Thyroid gland (tissue), 4 donors: ENCODE data around the gene TNIK.

ENCODE experiments used
- POLR2A ChIP-seq, 2 donors: fragments of 450-650 bp; IDR thresholded peaks; one replicate each; pipeline ENCODE4 v1.6.1; 2017; ENCODE audit warnings: antibody characterized with exemption in 2 of 2, mild to moderate bottlenecking in 2 of 2, moderate library complexity in 1 of 2
- TF ChIP-seq, protein P1 (sequence below), 6 experiments: fragments of 200-600 bp in 3 of 6; fragments of 450-650 bp in 3 of 6; sonication (generic) in 3 of 6; IDR thresholded peaks; one replicate each; pipeline ENCODE4 v1.5.1; 2016 to 2019; ENCODE audit warnings: antibody characterized with exemption in 6 of 6, mild to moderate bottlenecking in 2 of 6, inconsistent platforms in 1 of 6, moderate library complexity in 1 of 6

DNA sequence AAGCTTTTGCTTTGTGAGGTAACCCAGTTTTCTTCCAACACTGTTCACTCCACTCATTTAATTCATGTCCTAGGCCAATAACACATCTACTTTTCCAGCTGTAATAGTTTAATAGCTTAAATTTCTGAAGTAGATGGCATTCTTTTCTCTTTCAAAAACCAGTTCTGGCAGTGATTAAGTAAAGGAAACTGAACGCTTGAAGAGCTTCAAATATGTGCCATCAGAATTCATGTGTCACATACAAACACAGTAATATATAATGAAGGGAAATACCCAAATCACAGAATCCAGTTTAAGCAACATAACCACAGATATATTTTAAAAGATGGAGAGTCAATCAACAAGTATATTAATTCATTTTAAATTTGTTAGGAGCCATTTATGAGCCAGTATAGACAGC is 91.0 kb downstream of the TNIK start:
- TF ChIP-seq, protein P1, sequence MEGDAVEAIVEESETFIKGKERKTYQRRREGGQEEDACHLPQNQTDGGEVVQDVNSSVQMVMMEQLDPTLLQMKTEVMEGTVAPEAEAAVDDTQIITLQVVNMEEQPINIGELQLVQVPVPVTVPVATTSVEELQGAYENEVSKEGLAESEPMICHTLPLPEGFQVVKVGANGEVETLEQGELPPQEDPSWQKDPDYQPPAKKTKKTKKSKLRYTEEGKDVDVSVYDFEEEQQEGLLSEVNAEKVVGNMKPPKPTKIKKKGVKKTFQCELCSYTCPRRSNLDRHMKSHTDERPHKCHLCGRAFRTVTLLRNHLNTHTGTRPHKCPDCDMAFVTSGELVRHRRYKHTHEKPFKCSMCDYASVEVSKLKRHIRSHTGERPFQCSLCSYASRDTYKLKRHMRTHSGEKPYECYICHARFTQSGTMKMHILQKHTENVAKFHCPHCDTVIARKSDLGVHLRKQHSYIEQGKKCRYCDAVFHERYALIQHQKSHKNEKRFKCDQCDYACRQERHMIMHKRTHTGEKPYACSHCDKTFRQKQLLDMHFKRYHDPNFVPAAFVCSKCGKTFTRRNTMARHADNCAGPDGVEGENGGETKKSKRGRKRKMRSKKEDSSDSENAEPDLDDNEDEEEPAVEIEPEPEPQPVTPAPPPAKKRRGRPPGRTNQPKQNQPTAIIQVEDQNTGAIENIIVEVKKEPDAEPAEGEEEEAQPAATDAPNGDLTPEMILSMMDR (IDR thresholded peaks at IDR 0.05): no peak
- TF ChIP-seq POLR2A (IDR thresholded peaks at IDR 0.05): no peak
